OCI-LY1 (cell line): ENCODE results near the gene GNB5.

Experiments
- EZH2 ChIP-seq: fragments of 200-600 bp; sonication (generic), shearing (Covaris generic); IDR thresholded peaks from 2 replicates; pipeline ENCODE4 v1.8.0; 2017; ENCODE audit warnings: borderline replicate concordance, mixed run types, mild to moderate bottlenecking, antibody characterized with exemption, low read length, moderate library complexity, mixed read lengths
- TF ChIP-seq, protein P1 (sequence below): fragments of 200-600 bp; sonication (generic), shearing (Covaris generic); IDR thresholded peaks from 2 replicates; pipeline ENCODE4 v1.5.1; 2017; ENCODE audit warnings: mild to moderate bottlenecking, antibody characterized with exemption, low read length, moderate library complexity, mixed read lengths

DNA sequence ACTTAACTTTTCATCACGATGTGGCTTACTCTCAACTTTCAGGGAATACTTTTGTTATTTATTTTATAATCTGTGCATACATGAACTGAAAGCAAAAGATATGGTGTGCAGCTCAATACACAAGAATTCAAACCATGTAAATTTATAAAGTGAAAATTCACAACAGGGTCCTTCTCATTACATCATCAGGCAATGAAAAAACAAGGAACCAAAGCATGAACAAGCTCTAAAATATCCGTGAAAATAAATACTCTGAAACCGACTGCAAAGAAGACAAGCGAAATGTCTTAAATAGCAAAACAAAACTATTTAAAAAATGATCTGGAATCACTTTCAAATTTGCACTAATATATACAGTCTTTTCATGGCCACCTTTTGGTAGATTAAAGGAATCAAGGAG lies 28.9 kb downstream of the GNB5 start:
- TF ChIP-seq, protein P1, sequence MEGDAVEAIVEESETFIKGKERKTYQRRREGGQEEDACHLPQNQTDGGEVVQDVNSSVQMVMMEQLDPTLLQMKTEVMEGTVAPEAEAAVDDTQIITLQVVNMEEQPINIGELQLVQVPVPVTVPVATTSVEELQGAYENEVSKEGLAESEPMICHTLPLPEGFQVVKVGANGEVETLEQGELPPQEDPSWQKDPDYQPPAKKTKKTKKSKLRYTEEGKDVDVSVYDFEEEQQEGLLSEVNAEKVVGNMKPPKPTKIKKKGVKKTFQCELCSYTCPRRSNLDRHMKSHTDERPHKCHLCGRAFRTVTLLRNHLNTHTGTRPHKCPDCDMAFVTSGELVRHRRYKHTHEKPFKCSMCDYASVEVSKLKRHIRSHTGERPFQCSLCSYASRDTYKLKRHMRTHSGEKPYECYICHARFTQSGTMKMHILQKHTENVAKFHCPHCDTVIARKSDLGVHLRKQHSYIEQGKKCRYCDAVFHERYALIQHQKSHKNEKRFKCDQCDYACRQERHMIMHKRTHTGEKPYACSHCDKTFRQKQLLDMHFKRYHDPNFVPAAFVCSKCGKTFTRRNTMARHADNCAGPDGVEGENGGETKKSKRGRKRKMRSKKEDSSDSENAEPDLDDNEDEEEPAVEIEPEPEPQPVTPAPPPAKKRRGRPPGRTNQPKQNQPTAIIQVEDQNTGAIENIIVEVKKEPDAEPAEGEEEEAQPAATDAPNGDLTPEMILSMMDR = no peak
- TF ChIP-seq EZH2 = no peak
